SJCRH30 (cell line): ENCODE results near the gene SUSD4. TPM values are rescaled to one million over a fixed set of nuclear protein-coding genes. Genes with fewer than 3 reads are reported as not detected.
A peak's percentile ranks its signal among the peaks of the same experiment; 100 is the strongest.

Source experiments
- DNase-seq, 2 experiments: peaks; one replicate each; pipeline ENCODE4 v3.0.0-alpha.2; 2015 to 2020
- H3K27ac ChIP-seq: fragments of 250-450 bp; sonication (Bioruptor Pico); 2 replicates; pipeline ENCODE4 v1.5.1; 2020; ENCODE audit warnings: mild to moderate bottlenecking, moderate library complexity
- H3K27me3 ChIP-seq: fragments of 250-450 bp; sonication (Bioruptor Pico); 2 replicates; pipeline ENCODE4 v1.5.1; 2020; ENCODE audit warnings: mild to moderate bottlenecking, moderate library complexity
- H3K36me3 ChIP-seq: fragments of 250-450 bp; sonication (Bioruptor Pico); 2 replicates; pipeline ENCODE4 v1.5.1; 2020; ENCODE audit warnings: mild to moderate bottlenecking, moderate library complexity
- H3K4me1 ChIP-seq: fragments of 250-450 bp; sonication (Bioruptor Pico); 2 replicates; pipeline ENCODE4 v1.5.1; 2020; ENCODE audit warnings: mild to moderate bottlenecking, moderate library complexity
- H3K4me3 ChIP-seq: fragments of 250-450 bp; sonication (Bioruptor Pico); 2 replicates; pipeline ENCODE4 v1.5.1; 2020; ENCODE audit warnings: mild to moderate bottlenecking, moderate library complexity
- H3K9me3 ChIP-seq: fragments of 250-450 bp; sonication (Bioruptor Pico); replicated peaks from 2 replicates; pipeline ENCODE4 v1.5.1; 2020; ENCODE audit warnings: mild to moderate bottlenecking, moderate library complexity
- total RNA-seq: library from RNA; depleted of rRNA; stranded (reverse); fragments of >200 nt; shearing (Covaris generic); gene quantifications from 2 replicates; pipeline ENCODE4 v1.2.3, GENCODE V29; 2014

Gene SUSD4
- total RNA-seq, 1 experiment from 2014 or later, result 5.2 TPM

GRCh38 chr1:223346311-223346710 is 17.7 kb downstream of the SUSD4 start:
- Histone ChIP-seq H3K4me3 (no peak overlapping the region), H3K27me3 (no peaks in the 10 kb centered on the region), H3K4me1 (peaks cover 17% of the 10 kb centered on the region), H3K27ac (no peak overlapping the region), H3K9me3 (no peaks in the 10 kb centered on the region), H3K36me3 (no peaks in the 10 kb centered on the region)
- no peak for DNase-seq

GRCh38 chr1:223345720-223346119 is 18.3 kb downstream of the SUSD4 start:
- peaks cover 12% of the 10 kb centered on the region for H3K4me1 ChIP-seq
- no peak overlapping the region for H3K4me3 ChIP-seq
- no peak for DNase-seq
- H3K27me3 ChIP-seq, result no peaks in the 10 kb centered on the region
- no peak overlapping the region for H3K27ac ChIP-seq
- H3K36me3 ChIP-seq, result no peaks in the 10 kb centered on the region
- no peaks in the 10 kb centered on the region for H3K9me3 ChIP-seq

GRCh38 chr1:223344491-223344890 is 19.5 kb downstream of the SUSD4 start:
- DNase-seq, result no peak
- no peak overlapping the region for H3K27ac ChIP-seq
- H3K4me1 ChIP-seq, result peaks cover 13% of the 10 kb centered on the region; the same call in 1 of the 2 replicates
- H3K4me3 ChIP-seq, result no peak overlapping the region
- H3K27me3 ChIP-seq, result no peaks in the 10 kb centered on the region
- no peaks in the 10 kb centered on the region for H3K36me3 ChIP-seq
- no peaks in the 10 kb centered on the region for H3K9me3 ChIP-seq

- no peaks in the 10 kb centered on the region for H3K27me3 ChIP-seq
- H3K4me3 ChIP-seq, result no peak overlapping the region
- H3K9me3 ChIP-seq, result no peaks in the 10 kb centered on the region
- H3K36me3 ChIP-seq, result no peaks in the 10 kb centered on the region
- H3K27ac ChIP-seq, result no peak overlapping the region
- peaks cover 13% of the 10 kb centered on the region; the same call in 1 of the 2 replicates for H3K4me1 ChIP-seq
- DNase-seq, result no peak
Observed at GRCh38 chr1:223343692-223344091, 20.3 kb downstream of the SUSD4 start.

GRCh38 chr1:223341121-223341520 is 22.9 kb downstream of the SUSD4 start:
- H3K9me3 ChIP-seq, result no peaks in the 10 kb centered on the region
- no peaks in the 10 kb centered on the region for H3K36me3 ChIP-seq
- peak; percentile 55 to 56 for DNase-seq
- no peak overlapping the region for H3K4me3 ChIP-seq
- no peak overlapping the region for H3K27ac ChIP-seq
- H3K4me1 ChIP-seq, result peaks cover 13% of the 10 kb centered on the region; the same call in 1 of the 2 replicates
- H3K27me3 ChIP-seq, result no peaks in the 10 kb centered on the region

GRCh38 chr1:223340637-223341036 is 23.3 kb downstream of the SUSD4 start:
- H3K9me3 ChIP-seq, result no peaks in the 10 kb centered on the region
- no peak overlapping the region for H3K27ac ChIP-seq
- H3K4me3 ChIP-seq, result no peak overlapping the region
- no peak for DNase-seq
- no peaks in the 10 kb centered on the region for H3K36me3 ChIP-seq
- peaks cover 13% of the 10 kb centered on the region; the same call in 1 of the 2 replicates for H3K4me1 ChIP-seq
- no peaks in the 10 kb centered on the region for H3K27me3 ChIP-seq

GRCh38 chr1:223339861-223340260 is 24.1 kb downstream of the SUSD4 start:
- Histone ChIP-seq H3K27me3 (no peaks in the 10 kb centered on the region), H3K4me3 (no peak overlapping the region), H3K36me3 (no peaks in the 10 kb centered on the region), H3K9me3 (no peaks in the 10 kb centered on the region), H3K27ac (no peak overlapping the region), H3K4me1 (peaks cover 13% of the 10 kb centered on the region; the same call in 1 of the 2 replicates)
- peak; percentile 47 to 68 for DNase-seq

- H3K9me3 ChIP-seq, result no peaks in the 10 kb centered on the region
- H3K4me3 ChIP-seq, result no peak overlapping the region
- no peaks in the 10 kb centered on the region for H3K36me3 ChIP-seq
- H3K27ac ChIP-seq, result no peak overlapping the region
- H3K27me3 ChIP-seq, result no peaks in the 10 kb centered on the region
- DNase-seq, result no peak
- H3K4me1 ChIP-seq, result peaks cover 13% of the 10 kb centered on the region; the same call in 1 of the 2 replicates
Observed at GRCh38 chr1:223338811-223339746, 24.9 kb downstream of the SUSD4 start.

- Histone ChIP-seq H3K4me1 (peaks cover 13% of the 10 kb centered on the region; the same call in 1 of the 2 replicates), H3K9me3 (no peaks in the 10 kb centered on the region), H3K27me3 (no peaks in the 10 kb centered on the region), H3K4me3 (no peak overlapping the region), H3K36me3 (no peaks in the 10 kb centered on the region), H3K27ac (no peak overlapping the region)
- no peak for DNase-seq
Observed at GRCh38 chr1:223337174-223337869, 26.7 kb downstream of the SUSD4 start.

- H3K9me3 ChIP-seq, result no peaks in the 10 kb centered on the region
- no peak overlapping the region for H3K27ac ChIP-seq
- no peak overlapping the region for H3K4me3 ChIP-seq
- H3K4me1 ChIP-seq, result peaks cover 7% of the 10 kb centered on the region; the same call in 1 of the 2 replicates
- no peaks in the 10 kb centered on the region for H3K27me3 ChIP-seq
- DNase-seq, result no peak
- no peaks in the 10 kb centered on the region for H3K36me3 ChIP-seq
Observed at GRCh38 chr1:223334156-223334555, 29.8 kb downstream of the SUSD4 start.

- Histone ChIP-seq H3K4me1 (peaks cover 7% of the 10 kb centered on the region; the same call in 1 of the 2 replicates), H3K9me3 (no peaks in the 10 kb centered on the region), H3K36me3 (no peaks in the 10 kb centered on the region), H3K4me3 (no peak overlapping the region), H3K27me3 (no peaks in the 10 kb centered on the region), H3K27ac (no peak overlapping the region)
- no peak for DNase-seq
Observed at GRCh38 chr1:223332997-223333396, 31.0 kb downstream of the SUSD4 start.

- peak; percentile 31 to 59 for DNase-seq
- no peak overlapping the region for H3K27ac ChIP-seq
- H3K4me3 ChIP-seq, result no peak overlapping the region
- no peaks in the 10 kb centered on the region for H3K27me3 ChIP-seq
- no peaks in the 10 kb centered on the region for H3K36me3 ChIP-seq
- H3K9me3 ChIP-seq, result no peaks in the 10 kb centered on the region
- peaks cover 7% of the 10 kb centered on the region; the same call in 1 of the 2 replicates for H3K4me1 ChIP-seq
Observed at GRCh38 chr1:223331929-223332328, 32.0 kb downstream of the SUSD4 start.

GRCh38 chr1:223331301-223331700 is 32.7 kb downstream of the SUSD4 start:
- no peak overlapping the region for H3K4me3 ChIP-seq
- H3K27me3 ChIP-seq, result no peaks in the 10 kb centered on the region
- H3K36me3 ChIP-seq, result no peaks in the 10 kb centered on the region
- no peak overlapping the region for H3K27ac ChIP-seq
- DNase-seq, result no peak
- H3K9me3 ChIP-seq, result no peaks in the 10 kb centered on the region
- peaks cover 7% of the 10 kb centered on the region; the same call in 1 of the 2 replicates for H3K4me1 ChIP-seq

GRCh38 chr1:223330466-223330865 is 33.5 kb downstream of the SUSD4 start:
- Histone ChIP-seq H3K4me3 (no peak overlapping the region), H3K27me3 (no peaks in the 10 kb centered on the region), H3K4me1 (peaks cover 7% of the 10 kb centered on the region; the same call in 1 of the 2 replicates), H3K36me3 (no peaks in the 10 kb centered on the region), H3K9me3 (no peaks in the 10 kb centered on the region), H3K27ac (no peak overlapping the region)
- DNase-seq, result no peak
